DOHH2 (cell line): ENCODE data around the gene STARD8.
"Not testable (repeated sequence)": the region's sequence is repeated elsewhere in the genome, so short reads cannot be mapped to it uniquely, and the experiment has no call there.

Source experiments
- H3F3A ChIP-seq: fragments of 200-600 bp; sonication (generic), shearing (Covaris generic); 2 replicates; pipeline ENCODE4 v1.6.0; 2016; ENCODE audit warnings: antibody characterized with exemption, mild to moderate bottlenecking; ENCODE audit not compliant: control insufficient read depth, insufficient read depth
- H3K27ac ChIP-seq: fragments of 200-600 bp; sonication (generic); 2 replicates; pipeline ENCODE4 v1.5.1; 2014; ENCODE audit warnings: low read depth, mild to moderate bottlenecking, low read length, moderate library complexity
- H3K27me3 ChIP-seq: fragments of 200-600 bp; sonication (generic); 2 replicates; pipeline ENCODE4 v1.6.1; 2014; ENCODE audit warnings: mild to moderate bottlenecking, low read length, mixed read lengths; ENCODE audit not compliant: control insufficient read depth
- H3K36me3 ChIP-seq: fragments of 200-600 bp; sonication (generic); 2 replicates; pipeline ENCODE4 v1.6.1; 2014; ENCODE audit warnings: mild to moderate bottlenecking, low read length, moderate library complexity, mixed read lengths; ENCODE audit not compliant: control insufficient read depth
- H3K4me1 ChIP-seq: fragments of 200-600 bp; sonication (generic); 2 replicates; pipeline ENCODE4 v1.6.1; 2014; ENCODE audit warnings: mild to moderate bottlenecking, low read length, mixed read lengths; ENCODE audit not compliant: control insufficient read depth
- H3K4me2 ChIP-seq: fragments of 200-600 bp; sonication (generic); 2 replicates; pipeline ENCODE4 v1.6.0; 2014; ENCODE audit warnings: mild to moderate bottlenecking, low read length, moderate library complexity
- H3K4me3 ChIP-seq: fragments of 200-600 bp; sonication (generic); 2 replicates; pipeline ENCODE4 v1.5.1; 2014; ENCODE audit warnings: mild to moderate bottlenecking, low read length, mixed read lengths
- H3K79me2 ChIP-seq: fragments of 200-600 bp; sonication (generic); 2 replicates; pipeline ENCODE4 v1.6.1; 2014; ENCODE audit warnings: mild to moderate bottlenecking, low read length, mixed read lengths; ENCODE audit not compliant: control insufficient read depth
- H3K9me2 ChIP-seq: fragments of 200-600 bp; sonication (generic); replicated peaks from 2 replicates; pipeline ENCODE4 v1.6.1; 2014; ENCODE audit warnings: mild to moderate bottlenecking, low read length, mixed read lengths; ENCODE audit not compliant: control insufficient read depth
- H3K9me3 ChIP-seq: fragments of 200-600 bp; sonication (generic); 2 replicates; pipeline ENCODE4 v1.6.1; 2014; ENCODE audit warnings: antibody characterized with exemption, low read length, mixed read lengths; ENCODE audit not compliant: control insufficient read depth, insufficient read depth
- H4K20me1 ChIP-seq: fragments of 200-600 bp; sonication (generic); 2 replicates; pipeline ENCODE4 v1.6.0; 2014; ENCODE audit warnings: low read depth, mild to moderate bottlenecking, antibody characterized with exemption, low read length, moderate library complexity; ENCODE audit not compliant: control insufficient read depth, insufficient read depth
- CTCF ChIP-seq: fragments of 200-600 bp; sonication (generic); IDR thresholded peaks from one replicate; pipeline ENCODE4 v1.5.1; 2014; ENCODE audit warnings: antibody characterized with exemption, mild to moderate bottlenecking, low read depth, low read length; ENCODE audit not compliant: poor library complexity, severe bottlenecking
- EZH2phosphoT487 ChIP-seq: fragments of 200-600 bp; sonication (generic); IDR thresholded peaks from 2 replicates; pipeline ENCODE4 v1.6.1; 2017; ENCODE audit warnings: borderline replicate concordance, mild to moderate bottlenecking, antibody characterized with exemption, low read length, moderate library complexity, mixed read lengths

Gene STARD8, protein sequence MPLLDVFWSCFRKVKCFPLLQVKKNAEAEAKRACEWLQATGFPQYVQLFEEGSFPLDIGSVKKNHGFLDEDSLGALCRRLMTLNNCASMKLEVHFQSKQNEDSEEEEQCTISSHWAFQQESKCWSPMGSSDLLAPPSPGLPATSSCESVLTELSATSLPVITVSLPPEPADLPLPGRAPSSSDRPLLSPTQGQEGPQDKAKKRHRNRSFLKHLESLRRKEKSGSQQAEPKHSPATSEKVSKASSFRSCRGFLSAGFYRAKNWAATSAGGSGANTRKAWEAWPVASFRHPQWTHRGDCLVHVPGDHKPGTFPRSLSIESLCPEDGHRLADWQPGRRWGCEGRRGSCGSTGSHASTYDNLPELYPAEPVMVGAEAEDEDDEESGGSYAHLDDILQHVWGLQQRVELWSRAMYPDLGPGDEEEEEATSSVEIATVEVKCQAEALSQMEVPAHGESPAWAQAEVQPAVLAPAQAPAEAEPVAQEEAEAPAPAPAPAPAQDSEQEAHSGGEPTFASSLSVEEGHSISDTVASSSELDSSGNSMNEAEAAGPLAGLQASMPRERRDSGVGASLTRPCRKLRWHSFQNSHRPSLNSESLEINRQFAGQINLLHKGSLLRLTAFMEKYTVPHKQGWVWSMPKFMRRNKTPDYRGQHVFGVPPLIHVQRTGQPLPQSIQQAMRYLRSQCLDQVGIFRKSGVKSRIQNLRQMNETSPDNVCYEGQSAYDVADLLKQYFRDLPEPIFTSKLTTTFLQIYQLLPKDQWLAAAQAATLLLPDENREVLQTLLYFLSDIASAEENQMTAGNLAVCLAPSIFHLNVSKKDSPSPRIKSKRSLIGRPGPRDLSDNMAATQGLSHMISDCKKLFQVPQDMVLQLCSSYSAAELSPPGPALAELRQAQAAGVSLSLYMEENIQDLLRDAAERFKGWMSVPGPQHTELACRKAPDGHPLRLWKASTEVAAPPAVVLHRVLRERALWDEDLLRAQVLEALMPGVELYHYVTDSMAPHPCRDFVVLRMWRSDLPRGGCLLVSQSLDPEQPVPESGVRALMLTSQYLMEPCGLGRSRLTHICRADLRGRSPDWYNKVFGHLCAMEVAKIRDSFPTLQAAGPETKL

DNA sequence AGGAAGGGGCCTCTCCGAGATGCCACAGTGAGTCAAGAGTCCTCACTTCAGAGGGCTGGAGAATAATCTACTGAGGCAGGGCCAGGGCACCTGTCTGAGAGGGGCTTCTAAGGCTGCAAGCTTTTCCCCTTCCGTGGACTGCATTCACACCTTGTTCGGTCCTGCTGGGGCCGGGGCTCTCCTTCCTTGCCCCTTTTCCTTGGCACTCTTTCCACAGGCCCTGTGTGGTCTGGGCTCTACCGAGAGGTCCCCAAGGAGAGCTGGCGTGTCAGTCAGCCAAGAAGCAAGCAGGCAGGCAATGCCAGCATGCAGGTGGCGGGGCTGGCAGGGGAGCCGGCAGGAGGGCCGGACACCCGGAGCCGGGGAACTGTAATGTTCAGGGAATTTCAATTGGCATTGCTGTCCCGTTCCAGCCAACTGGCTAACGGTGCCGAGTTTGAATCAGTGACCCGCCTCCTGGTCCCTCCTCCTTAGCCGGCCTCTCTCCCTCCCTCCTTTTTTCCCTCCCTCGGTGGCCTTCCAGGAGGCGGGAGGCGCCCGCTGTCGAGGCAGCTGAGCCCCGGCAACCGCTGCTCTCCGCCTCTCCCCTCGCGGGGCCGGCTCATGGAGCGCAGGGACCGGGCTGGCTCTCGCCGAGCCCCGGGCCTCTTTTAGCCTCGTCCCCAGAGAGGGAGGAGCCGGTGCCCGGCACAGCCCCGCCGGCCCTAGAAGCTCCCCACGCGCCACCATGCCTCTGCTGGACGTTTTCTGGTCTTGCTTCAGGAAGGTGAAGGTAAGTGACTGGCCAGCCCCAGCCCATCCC lies at the start of gene STARD8:
TSS of gene STARD8 (plus strand) at position 511 of the 802 bp plus-strand sequence. CDS start at position 728, 217 bp downstream.
- Histone ChIP-seq H3K36me3 (no peaks in the 10 kb centered on the region), H3K4me2 (no peak within 1 kb of the TSS), H3K79me2 (no peaks in the 10 kb centered on the region), H3K4me3 (no peak within 1 kb of the TSS), H3K9me3 (no peaks in the 10 kb centered on the region), H3K9me2 (no peaks in the 10 kb centered on the region), H4K20me1 (no peaks in the 10 kb centered on the region), H3K27ac (no peak within 1 kb of the TSS), H3K27me3 (no peaks in the 10 kb centered on the region), H3K4me1 (no peaks in the 10 kb centered on the region), H3F3A (no peaks in the 10 kb centered on the region)
- TF ChIP-seq EZH2phosphoT487 (no peak), CTCF (no peak)

DNA sequence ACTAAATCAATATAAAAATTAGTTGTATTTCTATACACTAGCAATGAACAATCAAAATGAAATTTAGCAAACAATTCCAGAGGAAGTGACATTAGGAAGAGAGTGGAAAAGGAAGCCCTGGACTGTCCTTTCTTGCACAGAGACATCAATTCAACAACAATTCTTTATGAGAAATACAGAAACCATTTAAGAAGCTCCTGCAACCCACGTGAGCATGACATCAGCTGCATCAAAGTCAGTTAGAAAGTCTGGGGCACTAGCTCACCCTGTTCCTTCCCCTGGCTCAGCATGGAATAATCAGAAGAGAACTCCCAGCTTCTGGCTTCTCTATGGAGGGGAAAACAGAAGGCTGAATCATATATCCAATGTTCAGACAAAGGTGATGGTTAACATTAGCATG lies 48.6 kb upstream of the STARD8 start:
- H3K9me3 ChIP-seq: no peaks in the 10 kb centered on the region
- no peaks in the 10 kb centered on the region for H3K79me2 ChIP-seq
- TF ChIP-seq EZH2phosphoT487: no peak
- no peak for TF ChIP-seq CTCF
- H3K27ac ChIP-seq: no peak overlapping the region
- H3K27me3 ChIP-seq: no peaks in the 10 kb centered on the region
- H3K9me2 ChIP-seq: no peaks in the 10 kb centered on the region
- no peak overlapping the region for H3K4me2 ChIP-seq
- no peaks in the 10 kb centered on the region for H3K4me1 ChIP-seq
- H3F3A ChIP-seq: no peaks in the 10 kb centered on the region
- H4K20me1 ChIP-seq: no peaks in the 10 kb centered on the region
- H3K36me3 ChIP-seq: no peaks in the 10 kb centered on the region
- H3K4me3 ChIP-seq: no peak overlapping the region

DNA sequence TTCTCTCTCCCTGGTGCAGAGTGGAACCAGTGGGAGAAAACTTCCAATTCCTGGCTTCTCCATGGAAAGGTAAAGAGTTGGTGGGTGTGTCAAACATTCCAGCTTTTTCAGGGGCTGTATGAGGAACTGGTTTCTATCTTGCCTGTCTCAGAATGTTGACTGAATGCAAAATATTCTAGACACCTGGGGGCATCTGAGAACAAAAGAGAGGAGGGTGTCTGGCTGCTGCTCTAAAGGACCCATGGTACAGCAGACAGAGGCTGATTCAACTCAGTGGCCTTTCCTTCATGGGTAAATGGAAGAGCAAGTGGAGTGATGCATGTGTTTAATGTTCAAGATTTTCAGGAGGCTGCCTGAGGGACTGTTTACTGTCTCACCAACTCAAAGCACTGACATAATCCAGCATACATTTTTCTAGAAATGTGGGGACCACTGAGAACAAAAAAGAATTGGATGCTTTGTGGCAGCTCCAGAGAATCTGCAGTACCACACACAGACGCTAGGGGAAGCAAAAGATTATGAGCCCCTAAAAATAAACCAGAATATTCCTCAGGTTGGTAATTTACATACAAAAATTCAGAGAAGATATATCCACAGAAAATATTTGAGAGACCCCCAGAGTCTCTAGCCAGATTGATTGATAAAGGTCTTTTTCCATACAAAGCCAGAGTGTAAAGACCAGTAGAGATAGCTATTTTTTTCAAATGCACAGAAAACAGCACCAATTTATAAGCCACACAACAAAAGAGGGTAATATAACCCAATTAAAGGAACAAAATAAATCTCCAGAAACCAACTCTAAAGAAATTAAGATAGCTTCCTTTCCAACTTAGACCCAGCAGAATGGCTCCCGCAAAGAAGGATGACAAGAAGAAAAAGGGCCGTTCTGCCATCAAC lies 48.0 kb upstream of the STARD8 start:
- no peak overlapping the region for H3K4me3 ChIP-seq
- no peaks in the 10 kb centered on the region for H4K20me1 ChIP-seq
- H3F3A ChIP-seq: no peaks in the 10 kb centered on the region
- no peaks in the 10 kb centered on the region for H3K4me1 ChIP-seq
- H3K36me3 ChIP-seq: no peaks in the 10 kb centered on the region
- no peaks in the 10 kb centered on the region for H3K9me3 ChIP-seq
- no peak overlapping the region for H3K4me2 ChIP-seq
- no peaks in the 10 kb centered on the region for H3K27me3 ChIP-seq
- no peaks in the 10 kb centered on the region for H3K9me2 ChIP-seq
- TF ChIP-seq EZH2phosphoT487 (no peak), CTCF (peak; percentile 58)
- H3K27ac ChIP-seq: no peak overlapping the region
- H3K79me2 ChIP-seq: no peaks in the 10 kb centered on the region

DNA sequence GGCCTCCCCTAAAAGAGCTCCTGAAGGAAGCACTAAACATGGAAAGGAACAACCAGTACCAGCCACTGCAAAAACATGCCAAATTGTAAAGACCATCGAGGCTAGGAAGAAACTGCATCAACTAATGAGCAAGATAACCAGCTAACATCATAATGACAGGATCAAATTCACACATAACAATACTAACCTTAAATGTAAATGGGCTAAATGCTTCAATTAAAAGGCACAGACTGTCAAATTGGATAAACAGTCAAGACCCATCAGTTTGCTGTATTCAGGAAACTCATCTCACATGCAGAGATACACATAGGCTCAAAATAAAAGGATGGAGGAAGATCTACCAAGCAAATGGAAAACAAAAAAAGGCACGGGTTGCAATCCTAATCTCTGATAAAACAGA lies 43.2 kb upstream of the STARD8 start:
- H3K36me3 ChIP-seq, H3K4me2 ChIP-seq: not testable (repeated sequence)

More for the DNA sequence above, 43.2 kb upstream of the STARD8 start:
- not testable (repeated sequence) for H3K27me3 ChIP-seq, H3K9me2 ChIP-seq, H3K4me3 ChIP-seq, H4K20me1 ChIP-seq, H3F3A ChIP-seq, H3K27ac ChIP-seq, H3K9me3 ChIP-seq, H3K79me2 ChIP-seq, H3K4me1 ChIP-seq
